T-helper 17 cell (primary cell): ENCODE results near the gene COL20A1. TPM values are rescaled to one million over a fixed set of nuclear protein-coding genes. Genes with fewer than 3 reads are reported as not detected.

Experiments used
- ATAC-seq: fragments of 150-1000 bp; cut with Tn5 transposase; 2 replicates; pipeline ENCODE4 v1.10.0; 2021; ENCODE audit warnings: mild to moderate bottlenecking, moderate library complexity
- DNase-seq, 3 donors: peaks; one replicate each; pipeline versions ENCODE4 v3.0.0 to v3.0.0-alpha.2; 2020 to 2021
- H3K9me3 ChIP-seq: one replicate; pipeline ENCODE4 v1.7.0; 2013; ENCODE audit warnings: low read length, mild to moderate bottlenecking; ENCODE audit not compliant: control insufficient read depth, poor library complexity, severe bottlenecking
- H3K27ac Mint-ChIP-seq: one replicate; pipeline ENCODE4 v1.8.0; 2022; ENCODE audit warnings: mild to moderate bottlenecking, moderate library complexity, mixed read lengths
- H3K27me3 Mint-ChIP-seq: one replicate; pipeline ENCODE4 v1.8.0; 2022; ENCODE audit warnings: mixed read lengths
- H3K36me3 Mint-ChIP-seq: one replicate; pipeline ENCODE4 v1.8.0; 2022; ENCODE audit warnings: low read depth, mixed read lengths
- H3K4me1 Mint-ChIP-seq: one replicate; pipeline ENCODE4 v1.8.0; 2022; ENCODE audit warnings: mild to moderate bottlenecking, mixed read lengths
- H3K4me3 Mint-ChIP-seq: one replicate; pipeline ENCODE4 v1.8.0; 2022; ENCODE audit warnings: mild to moderate bottlenecking, moderate library complexity, mixed read lengths
- total RNA-seq, 4 donors: library from RNA in 2 of 4; stranded (reverse) in 2 of 4; gene quantifications; one replicate each; pipeline ENCODE4 v1.2.3 and lab custom pipeline; 2022 to 2026

Gene COL20A1
- total RNA-seq, 2 donors from 2014 or later = 0.10 TPM; not detected in 1

GRCh38 chr20:63314015-63314471 lies 21.1 kb downstream of the COL20A1 start:
- Mint-ChIP-seq H3K4me3 (no peak overlapping the region), H3K36me3 (no peaks in the 10 kb centered on the region), H3K4me1 (no peaks in the 10 kb centered on the region), H3K27ac (no peak overlapping the region), H3K27me3 (peaks cover 10% of the 10 kb centered on the region)
- no peaks in the 10 kb centered on the region for H3K9me3 ChIP-seq
- ATAC-seq (no peak), DNase-seq (no peak)

- ATAC-seq (no peak), DNase-seq (peak in 1 of 3 donors; percentile 3)
- H3K27me3 Mint-ChIP-seq = peaks cover 8% of the 10 kb centered on the region
- H3K27ac Mint-ChIP-seq = no peak overlapping the region
- H3K36me3 Mint-ChIP-seq = no peaks in the 10 kb centered on the region
- no peaks in the 10 kb centered on the region for H3K9me3 ChIP-seq
- H3K4me3 Mint-ChIP-seq = no peak overlapping the region
- H3K4me1 Mint-ChIP-seq = no peaks in the 10 kb centered on the region
Observed at GRCh38 chr20:63314566-63315239, 21.7 kb downstream of the COL20A1 start.

- DNase-seq (peak in 1 of 3 donors; percentile 15), ATAC-seq (no peak)
- Mint-ChIP-seq H3K27me3 (peaks cover 6% of the 10 kb centered on the region), H3K36me3 (no peaks in the 10 kb centered on the region), H3K4me1 (no peaks in the 10 kb centered on the region), H3K27ac (no peak overlapping the region), H3K4me3 (no peak overlapping the region)
- H3K9me3 ChIP-seq = no peaks in the 10 kb centered on the region
Observed at GRCh38 chr20:63315240-63315689, 22.3 kb downstream of the COL20A1 start.

GRCh38 chr20:63315731-63316491 lies 22.9 kb downstream of the COL20A1 start:
- DNase-seq (peak in 1 of 3 donors; percentile 8), ATAC-seq (no peak)
- no peak overlapping the region for H3K4me3 Mint-ChIP-seq
- no peaks in the 10 kb centered on the region for H3K9me3 ChIP-seq
- peaks cover 6% of the 10 kb centered on the region for H3K27me3 Mint-ChIP-seq
- H3K4me1 Mint-ChIP-seq = no peaks in the 10 kb centered on the region
- H3K27ac Mint-ChIP-seq = no peak overlapping the region
- no peaks in the 10 kb centered on the region for H3K36me3 Mint-ChIP-seq

DNA sequence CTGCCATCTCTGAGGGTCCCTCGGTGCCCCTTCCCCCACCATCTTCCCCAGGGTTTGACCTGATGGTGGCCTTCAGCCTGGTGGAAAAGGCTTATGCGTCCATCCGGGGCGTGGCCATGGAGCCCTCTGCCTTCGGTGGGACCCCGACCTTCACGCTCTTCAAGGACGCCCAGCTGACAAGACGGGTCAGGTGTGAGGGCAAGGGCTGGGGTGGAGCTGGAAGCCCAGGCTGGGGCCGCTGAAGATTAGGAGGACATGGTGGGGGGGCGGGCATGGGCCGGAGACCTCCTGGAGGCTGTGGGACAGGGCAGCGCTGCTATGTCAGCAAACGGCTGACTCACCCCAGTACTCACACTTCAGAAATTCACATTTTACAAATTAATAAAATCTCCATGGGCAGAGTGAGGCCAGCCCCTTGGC lies 23.5 kb downstream of the COL20A1 start:
- no peak for ATAC-seq
- DNase-seq = peak in 1 of 3 donors; percentile 5
- Mint-ChIP-seq H3K36me3 (no peaks in the 10 kb centered on the region), H3K27ac (no peak overlapping the region), H3K4me3 (no peak overlapping the region), H3K27me3 (peaks cover 6% of the 10 kb centered on the region), H3K4me1 (no peaks in the 10 kb centered on the region)
- no peaks in the 10 kb centered on the region for H3K9me3 ChIP-seq

DNA sequence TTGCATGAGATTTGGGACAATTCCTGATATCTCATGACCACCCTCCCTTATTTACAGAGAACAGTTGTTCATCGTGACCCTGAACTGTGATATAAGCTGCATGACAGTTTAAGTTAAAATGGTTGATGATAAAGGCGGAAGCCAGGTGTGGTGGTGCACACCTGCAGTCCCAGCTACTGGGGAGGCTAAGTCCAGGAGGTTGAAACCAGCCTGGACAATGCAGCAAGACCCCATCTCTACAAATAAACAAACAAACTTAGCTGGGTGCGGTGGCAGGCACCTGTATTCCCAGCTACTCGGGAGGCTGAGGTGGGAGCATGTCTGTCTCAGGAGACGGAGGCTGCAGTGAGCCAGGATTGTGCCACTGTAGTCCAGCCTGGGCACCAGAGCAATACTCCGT lies 24.1 kb downstream of the COL20A1 start:
- no peak for ATAC-seq
- no peaks in the 10 kb centered on the region for H3K9me3 ChIP-seq
- Mint-ChIP-seq H3K27ac (no peak overlapping the region), H3K36me3 (no peaks in the 10 kb centered on the region), H3K4me3 (no peak overlapping the region), H3K4me1 (no peaks in the 10 kb centered on the region), H3K27me3 (peaks cover 6% of the 10 kb centered on the region)
- no peak for DNase-seq

- no peak overlapping the region for H3K4me3 Mint-ChIP-seq
- no peaks in the 10 kb centered on the region for H3K9me3 ChIP-seq
- H3K27me3 Mint-ChIP-seq = peaks cover 6% of the 10 kb centered on the region
- H3K4me1 Mint-ChIP-seq = no peaks in the 10 kb centered on the region
- no peaks in the 10 kb centered on the region for H3K36me3 Mint-ChIP-seq
- DNase-seq (peak; percentile 2 to 7 (median 3)), ATAC-seq (no peak)
- no peak overlapping the region for H3K27ac Mint-ChIP-seq
Observed at GRCh38 chr20:63317601-63318291, 24.8 kb downstream of the COL20A1 start.

- Mint-ChIP-seq H3K27ac (no peak overlapping the region), H3K4me3 (no peak overlapping the region), H3K27me3 (peaks cover 14% of the 10 kb centered on the region), H3K4me1 (no peaks in the 10 kb centered on the region), H3K36me3 (no peaks in the 10 kb centered on the region)
- DNase-seq (peak; percentile 1 to 5 (median 5)), ATAC-seq (no peak)
- no peaks in the 10 kb centered on the region for H3K9me3 ChIP-seq
Observed at GRCh38 chr20:63318391-63319163, 25.6 kb downstream of the COL20A1 start.

GRCh38 chr20:63319164-63320040 lies 26.4 kb downstream of the COL20A1 start:
- Mint-ChIP-seq H3K27me3 (peaks cover 21% of the 10 kb centered on the region), H3K4me3 (no peak overlapping the region), H3K4me1 (no peaks in the 10 kb centered on the region), H3K27ac (no peak overlapping the region), H3K36me3 (no peaks in the 10 kb centered on the region)
- no peaks in the 10 kb centered on the region for H3K9me3 ChIP-seq
- ATAC-seq (no peak), DNase-seq (peak in 2 of 3 donors; percentile 2 to 7)

GRCh38 chr20:63320041-63320511 lies 27.1 kb downstream of the COL20A1 start:
- ATAC-seq = no peak
- DNase-seq = peak in 1 of 3 donors; percentile 10
- H3K27me3 Mint-ChIP-seq = peaks cover 21% of the 10 kb centered on the region

DNA sequence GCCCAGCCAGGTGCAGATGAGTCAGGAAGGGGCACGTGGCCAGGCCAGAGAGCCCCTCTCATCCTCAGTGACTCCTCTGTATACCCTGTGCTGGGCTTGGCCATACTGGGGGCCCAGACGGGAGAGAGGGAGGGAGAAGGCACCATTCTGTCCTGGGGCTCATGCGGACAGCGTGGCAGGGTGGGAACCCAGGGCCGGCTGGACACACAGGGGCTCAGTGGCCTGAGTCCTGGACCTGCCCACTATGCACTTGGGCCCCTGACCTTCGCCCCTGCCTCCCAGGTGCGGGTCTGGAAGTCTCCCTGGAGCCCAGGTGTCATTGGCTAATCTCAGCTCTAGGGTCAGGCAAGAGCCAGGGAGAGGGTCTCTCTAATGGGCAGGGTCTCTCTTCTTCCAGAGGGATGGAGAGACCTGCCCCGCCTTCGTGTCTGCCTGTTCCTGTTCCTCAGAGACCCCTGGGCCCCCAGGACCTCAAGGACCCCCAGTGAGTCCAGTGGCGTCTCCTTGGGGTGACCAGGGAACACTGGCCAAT lies 27.7 kb downstream of the COL20A1 start:
- no peaks in the 10 kb centered on the region for H3K9me3 ChIP-seq
- ATAC-seq = no peak
- no peak overlapping the region for H3K27ac Mint-ChIP-seq
- H3K4me1 Mint-ChIP-seq = no peaks in the 10 kb centered on the region
- no peak overlapping the region for H3K4me3 Mint-ChIP-seq
- H3K36me3 Mint-ChIP-seq = no peaks in the 10 kb centered on the region
- H3K27me3 Mint-ChIP-seq = peaks cover 16% of the 10 kb centered on the region
- peak in 1 of 3 donors; percentile 6 for DNase-seq

More at GRCh38 chr20:63320041-63320511, 27.1 kb downstream of the COL20A1 start:
- H3K9me3 ChIP-seq = no peaks in the 10 kb centered on the region
- H3K36me3 Mint-ChIP-seq = no peaks in the 10 kb centered on the region
- no peak overlapping the region for H3K27ac Mint-ChIP-seq
- no peak overlapping the region for H3K4me3 Mint-ChIP-seq
- no peaks in the 10 kb centered on the region for H3K4me1 Mint-ChIP-seq
